Stimulated activated CD4-positive, alpha-beta T cell treated with anti-CD3 and anti-CD28 coated beads, Interleukin-15, amount 100 ng/mL, for 1 hour (primary cell): ENCODE measurements around the gene ZNF92.
A peak's percentile ranks its signal among the peaks of the same experiment; 100 is the strongest.
"Not testable (repeated sequence)": the region's sequence is repeated elsewhere in the genome, so short reads cannot be mapped to it uniquely, and the experiment has no call there.

Experiments used
- DNase-seq, 2 donors: peaks; one replicate each; pipeline ENCODE4 v3.0.0-alpha.2; 2020; ENCODE audit warnings: low read depth in 1 of 2, low spot score in 1 of 2

Gene ZNF92

GRCh38 chr7:65373608-65374351 is at the start of gene ZNF92:
Gene ZNF92 (plus strand): TSS chr7:65373855. CDS start chr7:65373998, 143 bp downstream.
- peak; percentile 86 to 92 for DNase-seq

GRCh38 chr7:65325793-65326432 is 47.7 kb upstream of the ZNF92 start:
- DNase-seq = no peak

GRCh38 chr7:65338346-65338745 is 35.3 kb upstream of the ZNF92 start:
- no peak for DNase-seq

DNA sequence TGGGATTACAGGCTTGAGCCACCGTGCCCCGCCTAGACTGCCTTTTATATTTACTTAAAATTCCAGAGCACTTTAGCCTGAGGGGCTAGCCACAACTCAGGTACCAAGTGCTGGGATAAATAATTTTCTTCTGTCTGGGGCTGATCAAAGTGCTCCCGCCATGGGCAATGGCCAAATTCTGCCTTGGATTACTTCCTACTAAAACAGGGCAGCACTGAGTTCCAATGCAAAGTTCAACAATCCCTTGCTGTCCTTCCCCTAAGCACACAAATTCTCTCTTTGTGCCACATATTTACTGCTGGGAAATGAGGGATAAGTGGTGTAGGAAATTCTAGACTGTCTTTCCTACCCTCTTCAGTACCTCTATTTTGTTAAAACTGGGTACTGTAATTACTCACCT is 34.4 kb upstream of the ZNF92 start:
- DNase-seq = no peak

DNA sequence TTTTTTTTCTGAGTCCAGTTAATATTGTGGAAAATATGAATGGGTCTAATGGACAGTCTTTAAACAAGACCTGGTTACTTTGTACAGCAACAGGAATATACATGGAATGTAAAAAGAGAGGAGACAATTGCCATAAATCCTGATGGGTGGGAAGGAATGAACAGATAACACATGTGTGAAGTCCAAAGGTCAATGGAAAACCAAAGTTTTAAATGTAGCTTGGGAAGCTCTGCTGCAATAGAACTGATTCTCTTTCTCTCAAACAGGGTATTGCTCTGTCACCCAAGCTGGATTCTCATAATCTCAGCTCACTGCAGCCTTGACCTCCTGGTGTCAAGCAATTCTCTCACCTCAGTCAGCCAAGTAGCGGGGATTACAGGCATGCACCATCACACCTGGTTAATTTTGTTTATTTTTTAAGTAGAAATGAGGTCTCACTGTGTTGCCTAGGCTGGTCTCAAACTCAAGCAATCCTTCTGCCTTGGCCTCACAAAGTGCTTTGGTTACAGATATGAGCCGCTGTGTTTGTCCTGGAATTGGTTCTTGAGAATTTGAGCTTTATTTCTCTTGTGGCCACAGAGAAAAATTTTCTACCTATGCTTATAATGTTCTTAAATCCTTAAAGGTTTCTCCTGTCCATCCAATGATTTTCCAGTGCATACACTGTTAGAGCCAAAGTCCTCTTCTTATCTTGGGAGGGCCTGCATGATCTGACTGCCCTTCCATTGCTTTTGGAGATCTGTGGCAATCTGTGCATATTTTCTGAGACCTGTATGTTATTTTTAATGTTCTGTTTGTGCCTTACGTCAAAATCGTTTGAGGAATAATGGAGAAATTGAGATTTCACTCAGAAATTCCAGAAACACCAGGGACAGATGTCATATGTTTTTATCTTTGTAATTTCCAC is 30.7 kb upstream of the ZNF92 start:
- DNase-seq = no peak

GRCh38 chr7:65344541-65344940 is 29.1 kb upstream of the ZNF92 start:
- not testable (repeated sequence) for DNase-seq

- no peak for DNase-seq
These were observed 19.4 kb upstream of the ZNF92 start for GRCh38 chr7:65354263-65354662.

DNA sequence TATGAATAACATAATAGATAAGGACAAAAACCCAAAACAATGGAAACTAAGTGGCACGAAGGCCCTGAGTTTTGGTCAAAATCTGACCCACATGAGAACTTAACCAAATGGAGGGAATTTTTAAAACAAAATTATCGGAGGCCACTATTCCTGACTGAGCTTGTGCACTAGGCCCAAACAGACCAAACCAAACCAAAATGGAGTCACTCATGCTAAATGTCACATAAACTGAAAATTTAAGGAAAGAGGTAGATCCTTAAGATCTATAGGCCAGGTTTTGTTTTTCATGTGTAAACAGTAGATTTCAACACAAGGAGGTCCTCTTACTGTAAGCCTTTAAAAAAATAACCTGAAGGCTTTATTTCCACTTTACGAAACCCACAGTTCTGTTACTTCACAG is 3.8 kb upstream of the ZNF92 start:
- no peak for DNase-seq

GRCh38 chr7:65371468-65371867 is 2.2 kb upstream of the ZNF92 start:
- DNase-seq = no peak

GRCh38 chr7:65379318-65379717 is 5.7 kb downstream of the ZNF92 start:
- DNase-seq = no peak

GRCh38 chr7:65381742-65382141 is 8.1 kb downstream of the ZNF92 start:
- DNase-seq = no peak

GRCh38 chr7:65382452-65382851 is 8.8 kb downstream of the ZNF92 start:
- DNase-seq = no peak

DNA sequence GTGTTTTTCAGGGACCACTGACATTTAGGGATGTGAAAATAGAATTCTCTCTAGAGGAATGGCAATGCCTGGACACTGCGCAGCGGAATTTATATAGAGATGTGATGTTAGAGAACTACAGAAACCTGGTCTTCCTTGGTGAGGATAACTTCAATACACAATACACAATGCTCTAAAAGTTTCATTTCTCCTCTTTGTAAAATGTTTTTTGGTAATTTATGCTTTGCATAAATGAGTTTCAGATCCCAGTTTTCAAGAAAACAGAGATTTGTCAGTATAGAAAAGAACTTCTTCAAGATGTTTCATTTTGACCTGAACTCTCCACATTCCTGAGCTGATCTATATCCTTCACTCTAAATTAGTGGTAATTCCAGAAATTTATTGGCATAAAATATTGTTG is 14.2 kb downstream of the ZNF92 start:
- DNase-seq = no peak

GRCh38 chr7:65390588-65390987 is 16.9 kb downstream of the ZNF92 start:
- DNase-seq = no peak

DNA sequence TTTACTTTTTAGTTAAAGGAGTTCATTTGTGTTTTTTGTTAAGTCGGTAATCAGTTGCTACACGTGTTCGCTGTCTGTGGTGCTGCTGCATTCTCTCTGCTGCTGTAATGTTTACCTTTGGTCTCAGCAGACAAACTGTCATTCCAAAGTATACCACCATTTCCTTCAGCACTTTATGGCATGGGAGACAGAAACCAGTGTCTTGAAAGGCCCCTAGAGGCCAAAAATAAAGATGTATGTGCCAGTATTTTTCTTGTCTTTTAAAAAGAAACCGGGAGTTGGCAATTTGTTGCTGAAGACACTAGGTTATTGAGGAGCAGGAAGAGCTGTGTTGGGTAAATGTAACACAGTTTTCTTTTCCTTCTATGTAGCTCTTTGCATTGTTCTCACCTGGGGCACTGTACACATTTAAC is 24.1 kb downstream of the ZNF92 start:
- DNase-seq = no peak

DNA sequence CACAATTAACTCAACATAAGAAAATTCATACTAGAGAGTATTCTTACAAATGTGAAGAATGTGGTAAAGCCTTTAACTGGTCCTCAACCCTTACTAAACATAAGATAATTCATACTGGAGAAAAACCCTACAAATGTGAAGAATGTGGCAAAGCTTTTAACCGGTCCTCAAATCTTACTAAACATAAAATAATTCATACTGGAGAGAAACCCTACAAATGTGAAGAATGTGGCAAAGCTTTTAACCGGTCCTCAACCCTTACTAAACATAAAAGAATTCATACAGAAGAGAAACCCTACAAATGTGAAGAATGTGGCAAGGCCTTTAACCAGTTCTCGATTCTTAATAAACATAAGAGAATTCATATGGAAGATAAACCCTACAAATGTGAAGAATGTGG is 25.0 kb downstream of the ZNF92 start:
- not testable (repeated sequence) for DNase-seq

DNA sequence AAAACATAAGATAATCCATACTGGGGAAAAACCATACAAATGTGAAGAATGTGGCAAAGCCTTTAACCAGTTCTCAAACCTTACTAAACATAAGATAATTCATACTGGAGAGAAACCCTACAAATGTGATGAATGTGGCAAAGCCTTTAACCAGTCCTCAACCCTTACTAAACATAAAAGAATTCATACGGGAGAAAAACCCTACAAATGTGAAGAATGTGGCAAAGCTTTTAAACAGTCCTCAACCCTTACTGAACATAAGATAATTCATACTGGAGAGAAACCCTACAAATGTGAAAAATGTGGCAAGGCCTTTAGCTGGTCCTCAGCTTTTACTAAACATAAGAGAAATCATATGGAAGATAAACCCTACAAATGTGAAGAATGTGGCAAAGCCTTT is 25.4 kb downstream of the ZNF92 start:
- DNase-seq = not testable (repeated sequence)

GRCh38 chr7:65404020-65404419 is 30.4 kb downstream of the ZNF92 start:
- no peak for DNase-seq

DNA sequence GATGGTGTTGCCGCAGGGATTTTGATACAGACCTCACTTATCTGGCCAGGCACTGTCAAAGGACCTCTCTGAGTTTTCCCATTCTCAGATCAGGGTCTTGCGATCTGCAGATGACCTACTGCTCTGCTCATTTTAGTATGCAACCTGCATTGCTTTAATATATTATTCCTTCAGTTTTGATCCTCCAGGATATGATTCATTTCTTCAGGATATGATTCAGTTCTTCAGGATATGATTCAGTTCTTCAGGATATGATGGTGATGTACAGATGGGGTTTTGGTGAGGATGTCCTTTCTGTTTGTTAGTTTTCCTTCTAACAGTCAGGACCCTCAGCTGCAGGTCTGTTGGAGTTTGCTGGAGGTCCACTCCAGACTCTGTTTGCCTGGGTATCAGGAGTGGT is 33.1 kb downstream of the ZNF92 start:
- DNase-seq = not testable (repeated sequence)

DNA sequence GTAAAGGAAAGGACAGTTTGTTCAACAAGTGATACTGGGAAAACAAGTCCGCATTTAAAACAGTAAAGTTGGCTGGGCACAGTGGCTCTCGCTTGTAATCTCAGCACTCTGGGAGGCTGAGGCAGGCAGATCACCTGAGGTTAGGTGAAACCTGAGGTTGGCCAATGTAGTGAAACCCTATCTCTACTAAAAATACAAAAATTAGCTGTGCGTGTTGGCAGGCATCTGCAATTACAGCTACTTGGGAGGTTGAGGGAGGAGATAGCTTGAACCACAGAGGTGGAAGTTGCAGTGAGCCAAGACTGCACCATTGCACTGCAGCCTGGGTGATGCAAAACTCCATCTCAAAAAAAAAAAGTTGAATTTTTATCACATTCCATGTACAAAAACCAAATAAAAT is 35.7 kb downstream of the ZNF92 start:
- no peak for DNase-seq

GRCh38 chr7:65411249-65411648 is 37.6 kb downstream of the ZNF92 start:
- no peak for DNase-seq

- DNase-seq = no peak
These were observed 49.0 kb downstream of the ZNF92 start for GRCh38 chr7:65422670-65423069.
